ENCODE results near the gene SPATC1L. TPM values are rescaled to one million over a fixed set of nuclear protein-coding genes. Genes with fewer than 3 reads are reported as not detected.

SPATC1L gene
- total RNA-seq, 3 donors from 2014 or later, result 6.8 to 17.5 (median 10.6) TPM

DNA sequence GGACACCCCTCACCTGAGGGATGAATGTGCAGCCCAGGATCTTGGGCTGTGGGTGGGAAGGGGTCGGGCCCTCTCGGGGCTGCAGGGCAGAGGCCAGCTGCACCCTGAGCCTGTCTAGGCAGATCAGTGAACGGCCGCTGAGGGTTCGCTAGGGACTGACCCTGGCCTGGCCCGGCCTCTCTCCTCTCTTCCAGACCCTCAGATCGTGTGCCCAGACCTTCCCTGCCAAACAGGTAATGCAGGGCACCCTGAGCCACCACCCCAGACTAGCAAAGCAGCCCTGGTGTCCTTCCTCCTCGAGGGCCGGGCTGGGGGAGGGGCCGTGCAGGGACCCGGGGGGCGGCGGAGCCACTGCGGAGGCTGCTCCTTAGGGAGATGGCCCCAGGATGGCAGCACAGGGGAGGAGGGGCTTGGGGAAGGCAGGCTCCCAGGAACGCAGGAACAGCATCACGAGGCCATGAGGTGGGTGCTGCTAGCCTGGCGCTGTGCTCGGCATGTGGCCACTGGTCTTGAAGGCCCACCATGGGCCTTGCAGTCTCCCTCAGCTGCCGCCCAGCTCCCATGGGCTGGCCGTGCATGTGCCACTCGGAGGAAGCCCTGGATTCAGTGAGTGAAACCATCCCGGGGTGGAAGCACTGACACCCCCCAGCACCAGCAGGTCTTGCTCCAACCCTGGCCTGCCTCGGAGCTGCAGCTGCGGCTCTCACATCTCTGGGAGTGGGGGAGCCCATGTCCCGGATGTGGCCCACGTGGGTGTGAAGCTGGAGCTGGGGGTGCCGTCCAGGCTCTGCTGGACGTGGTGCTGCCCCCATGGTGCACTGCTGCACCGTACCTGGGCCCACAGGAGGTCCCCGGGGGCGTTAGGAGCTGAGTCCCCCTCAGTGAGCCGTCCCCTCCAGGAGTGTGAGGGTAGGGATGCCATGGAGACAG, 57.7 kb downstream of the SPATC1L start:
- Mint-ChIP-seq H3K36me3 (ENCODE audit: insufficient read depth) (no peaks in the 10 kb centered on the region), H3K27me3 (ENCODE audit: low read depth) (no peaks in the 10 kb centered on the region), H3K4me3 (no peak overlapping the region), H3K9me3 (no peaks in the 10 kb centered on the region), H3K4me1 (ENCODE audit: low read depth) (no peaks in the 10 kb centered on the region)
- peak in 1 of 2 donors; percentile 20 for ATAC-seq
- peak; percentile 3 for DNase-seq

DNA sequence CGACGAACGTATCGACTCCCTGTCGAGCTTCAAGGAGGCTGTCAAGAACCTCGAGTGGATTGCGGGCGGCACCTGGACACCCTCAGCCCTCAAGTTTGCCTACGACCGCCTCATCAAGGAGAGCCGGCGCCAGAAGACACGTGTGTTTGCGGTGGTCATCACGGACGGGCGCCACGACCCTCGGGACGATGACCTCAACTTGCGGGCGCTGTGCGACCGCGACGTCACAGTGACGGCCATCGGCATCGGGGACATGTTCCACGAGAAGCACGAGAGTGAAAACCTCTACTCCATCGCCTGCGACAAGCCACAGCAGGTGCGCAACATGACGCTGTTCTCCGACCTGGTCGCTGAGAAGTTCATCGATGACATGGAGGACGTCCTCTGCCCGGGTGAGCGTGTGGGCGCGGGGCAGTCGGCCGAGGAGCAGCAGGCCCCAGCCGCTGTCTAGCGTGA, 58.4 kb downstream of the SPATC1L start:
- no peaks in the 10 kb centered on the region for H3K4me1 Mint-ChIP-seq (ENCODE audit: low read depth)

DNA sequence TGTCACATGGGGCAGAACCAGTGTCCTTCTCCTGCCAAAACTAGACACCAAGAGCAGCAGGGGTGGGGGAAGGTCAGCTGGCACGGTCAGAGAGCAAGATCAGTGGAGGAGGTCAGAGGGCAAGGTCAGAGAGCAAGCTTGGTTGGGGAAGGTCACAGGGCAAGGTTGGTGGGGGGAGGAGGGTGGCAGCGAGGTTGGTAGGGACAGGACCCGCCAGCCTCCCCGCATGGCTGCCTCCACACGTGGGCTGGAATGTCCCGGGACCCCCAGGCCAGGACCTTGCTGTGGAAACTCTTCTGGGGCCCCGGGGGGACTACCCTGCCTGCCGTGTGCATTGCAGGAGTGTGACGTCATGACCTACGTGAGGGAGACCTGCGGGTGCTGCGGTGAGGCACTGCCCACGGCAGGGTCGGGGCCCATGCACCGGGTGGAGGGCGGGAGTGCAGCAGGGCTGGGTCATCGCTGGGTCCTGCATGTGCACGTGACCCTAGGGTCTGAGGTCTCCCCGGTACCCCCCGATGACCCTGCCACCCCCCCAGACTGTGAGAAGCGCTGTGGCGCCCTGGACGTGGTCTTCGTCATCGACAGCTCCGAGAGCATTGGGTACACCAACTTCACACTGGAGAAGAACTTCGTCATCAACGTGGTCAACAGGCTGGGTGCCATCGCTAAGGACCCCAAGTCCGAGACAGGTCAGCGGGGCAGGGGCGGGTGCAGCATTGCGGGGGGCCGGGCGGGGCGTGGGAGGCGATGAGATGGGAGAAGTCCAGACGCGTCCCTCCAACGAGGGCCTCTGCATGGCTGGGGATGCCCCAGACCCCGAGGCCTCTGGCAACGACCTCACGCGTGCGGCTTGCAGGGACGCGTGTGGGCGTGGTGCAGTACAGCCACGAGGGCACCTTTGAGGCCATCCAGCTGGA, 59.1 kb downstream of the SPATC1L start:
- Mint-ChIP-seq H3K4me1 (ENCODE audit: low read depth) (no peaks in the 10 kb centered on the region), H3K36me3 (ENCODE audit: insufficient read depth) (no peaks in the 10 kb centered on the region), H3K4me3 (no peak overlapping the region), H3K27me3 (ENCODE audit: low read depth) (no peaks in the 10 kb centered on the region), H3K9me3 (no peaks in the 10 kb centered on the region)
- no peak for ATAC-seq
- peak; percentile 2 for DNase-seq

More for the DNA sequence above, 58.4 kb downstream of the SPATC1L start:
- DNase-seq (peak; percentile 3), ATAC-seq (no peak)
- H3K9me3 Mint-ChIP-seq, result no peaks in the 10 kb centered on the region
- no peaks in the 10 kb centered on the region for H3K36me3 Mint-ChIP-seq (ENCODE audit: insufficient read depth)
- H3K4me3 Mint-ChIP-seq, result no peak overlapping the region
- no peaks in the 10 kb centered on the region for H3K27me3 Mint-ChIP-seq (ENCODE audit: low read depth)

DNA sequence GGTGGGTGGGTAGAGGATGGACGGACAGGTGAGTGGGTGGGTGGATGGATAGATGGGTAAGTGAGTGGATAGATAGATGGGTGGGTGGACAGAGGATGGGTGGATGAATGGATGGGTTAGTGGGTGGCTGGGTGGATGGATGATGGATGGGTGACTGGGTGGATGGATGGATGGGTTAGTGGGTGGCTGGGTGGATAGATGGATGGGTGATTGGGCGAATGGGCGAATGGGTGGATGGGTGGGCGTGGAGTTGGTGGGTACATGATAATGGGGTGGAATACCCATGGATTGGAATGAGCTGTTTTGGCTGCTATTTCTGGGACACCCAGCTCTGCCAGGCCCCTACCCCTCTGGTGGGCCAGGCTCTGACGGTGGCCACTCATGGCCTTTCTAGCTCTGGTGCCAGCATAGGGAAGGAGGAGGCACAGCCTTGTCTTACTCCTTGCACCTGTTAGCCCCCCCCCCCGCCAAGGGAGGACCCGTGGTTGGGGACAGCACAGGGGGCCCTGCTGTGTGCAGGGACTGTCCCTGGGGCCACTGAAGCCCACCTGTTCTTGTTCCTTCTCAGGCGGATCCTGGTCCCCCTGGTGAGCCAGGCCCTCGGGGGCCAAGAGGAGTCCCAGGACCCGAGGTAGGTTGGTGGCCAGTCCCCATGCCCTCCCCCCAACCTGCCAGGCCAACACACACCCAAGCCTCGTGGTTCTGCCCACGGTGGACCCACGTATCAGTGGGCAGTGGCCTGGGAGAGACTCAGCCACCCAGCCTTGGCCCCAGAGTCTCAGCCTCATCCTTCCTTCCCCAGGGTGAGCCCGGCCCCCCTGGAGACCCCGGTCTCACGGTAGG, 60.0 kb downstream of the SPATC1L start:
- no peaks in the 10 kb centered on the region for H3K4me1 Mint-ChIP-seq (ENCODE audit: low read depth)
- no peaks in the 10 kb centered on the region for H3K36me3 Mint-ChIP-seq (ENCODE audit: insufficient read depth)
- DNase-seq, result peak; percentile 3
- no peak for ATAC-seq
- H3K27me3 Mint-ChIP-seq (ENCODE audit: low read depth), result no peaks in the 10 kb centered on the region
- no peak overlapping the region for H3K4me3 Mint-ChIP-seq
- no peaks in the 10 kb centered on the region for H3K9me3 Mint-ChIP-seq

DNA sequence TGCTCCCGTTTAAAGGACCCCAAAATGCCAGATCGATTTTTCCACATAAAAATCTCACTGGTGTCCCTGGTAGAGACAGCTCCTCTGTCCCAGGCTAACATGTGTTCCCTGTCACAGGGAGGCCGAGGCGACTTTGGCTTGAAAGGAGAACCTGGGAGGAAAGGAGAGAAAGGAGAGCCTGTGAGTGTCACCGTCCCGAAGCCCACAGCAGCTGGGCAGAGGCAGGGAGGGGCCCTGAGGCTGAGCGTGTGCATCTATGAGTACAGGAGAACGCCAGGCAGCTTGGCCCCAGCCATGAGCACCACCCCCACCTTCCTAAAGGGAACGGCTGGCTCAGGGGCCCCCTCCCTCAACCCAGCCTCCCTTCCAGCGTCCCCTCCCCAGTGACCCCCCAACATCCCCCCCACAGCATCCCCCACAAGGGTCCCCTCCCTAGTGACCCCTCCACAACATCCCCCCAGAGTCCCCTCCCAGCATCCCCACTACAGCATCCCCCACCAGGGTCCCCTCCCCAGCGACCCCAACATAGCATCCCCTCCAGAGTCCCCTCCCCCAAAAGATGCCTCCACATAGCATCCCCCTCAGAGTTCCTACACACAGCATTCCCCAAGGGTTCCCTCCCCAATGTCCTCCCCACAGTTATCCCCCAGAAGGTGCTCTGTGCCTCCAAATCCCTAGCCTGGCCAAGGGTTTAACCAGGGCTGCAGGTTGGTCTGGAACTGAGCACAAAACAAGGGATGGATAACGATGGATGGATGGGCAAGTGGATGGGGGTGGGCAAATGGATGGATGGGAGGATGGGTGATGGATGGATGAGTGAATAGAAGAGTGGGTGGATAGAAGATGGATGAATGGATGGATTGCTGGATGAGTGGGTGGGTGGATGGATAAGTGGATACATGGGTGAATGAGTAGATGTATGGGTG, 61.2 kb downstream of the SPATC1L start:
- H3K4me1 Mint-ChIP-seq (ENCODE audit: low read depth), result no peaks in the 10 kb centered on the region
- no peaks in the 10 kb centered on the region for H3K27me3 Mint-ChIP-seq (ENCODE audit: low read depth)
- H3K4me3 Mint-ChIP-seq, result no peak overlapping the region
- DNase-seq (peak; percentile 2), ATAC-seq (no peak)
- no peaks in the 10 kb centered on the region for H3K36me3 Mint-ChIP-seq (ENCODE audit: insufficient read depth)
- H3K9me3 Mint-ChIP-seq, result no peaks in the 10 kb centered on the region

DNA sequence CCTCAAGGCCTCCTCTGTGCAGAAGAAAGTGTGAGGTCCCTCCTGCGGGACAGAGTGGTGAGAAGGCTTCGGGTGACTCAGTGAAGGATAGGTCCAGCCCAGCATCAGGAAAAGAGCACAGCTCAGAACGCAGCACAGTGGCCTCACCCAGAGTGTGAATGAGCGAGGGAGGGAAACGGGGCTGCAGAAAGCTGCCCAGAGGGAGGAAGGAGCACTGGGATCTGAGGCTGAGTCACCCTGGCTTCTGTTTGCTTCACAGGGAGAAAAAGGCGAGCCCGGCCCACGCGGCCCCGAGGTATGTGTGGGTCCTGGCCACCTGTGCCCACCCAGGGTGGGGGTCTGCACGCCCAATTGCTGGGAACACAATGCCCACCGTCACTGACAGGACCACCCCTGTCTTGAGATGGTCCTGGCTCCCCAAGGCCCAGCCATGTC, 62.0 kb downstream of the SPATC1L start:
- ATAC-seq (no peak), DNase-seq (peak; percentile 1)
- Mint-ChIP-seq H3K36me3 (ENCODE audit: insufficient read depth) (no peaks in the 10 kb centered on the region), H3K27me3 (ENCODE audit: low read depth) (no peaks in the 10 kb centered on the region), H3K9me3 (no peaks in the 10 kb centered on the region), H3K4me1 (ENCODE audit: low read depth) (no peaks in the 10 kb centered on the region), H3K4me3 (no peak overlapping the region)

DNA sequence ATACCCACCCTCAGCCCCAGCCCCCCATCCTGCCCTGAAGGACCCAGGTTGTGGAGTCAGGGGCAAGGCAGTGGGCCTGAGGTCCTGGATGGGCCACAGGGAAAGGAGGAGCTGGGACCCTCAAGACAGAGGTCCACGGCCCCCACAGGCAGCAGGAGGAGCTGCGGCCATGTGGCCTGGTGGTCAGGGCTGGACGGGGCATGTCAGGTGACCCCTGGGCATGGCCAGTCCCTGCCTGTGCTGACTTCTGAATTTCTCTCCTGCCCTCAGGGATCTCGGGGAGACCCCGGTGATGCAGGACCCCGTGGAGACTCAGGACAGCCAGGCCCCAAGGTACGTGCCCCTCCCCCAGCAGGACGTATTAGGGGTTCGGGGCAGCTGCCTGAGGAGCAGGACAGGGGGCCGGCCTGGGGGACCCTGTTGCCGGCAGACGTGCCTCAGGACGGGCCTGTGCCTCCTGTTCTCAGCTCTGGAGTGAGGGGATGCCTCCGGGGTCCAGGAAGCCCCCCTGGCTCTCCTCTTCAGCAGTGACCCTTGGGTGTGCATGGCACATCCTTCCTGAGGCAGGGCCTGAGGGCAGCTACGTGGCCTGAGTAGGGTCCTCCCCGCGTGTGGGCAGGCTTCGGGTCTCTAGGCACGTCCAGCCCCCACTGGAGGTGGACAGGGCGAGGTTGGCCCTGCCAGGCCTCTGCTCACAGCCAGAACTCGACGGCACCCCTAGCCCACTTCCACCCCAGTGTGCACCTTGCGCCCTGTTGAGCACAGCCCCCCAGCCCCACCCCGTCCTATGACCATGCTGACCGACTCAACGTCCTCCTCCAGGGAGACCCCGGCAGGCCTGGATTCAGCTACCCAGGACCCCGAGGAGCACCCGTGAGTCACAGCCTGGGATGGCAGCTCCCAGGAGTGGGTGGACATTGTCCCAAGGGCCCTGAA, 62.7 kb downstream of the SPATC1L start:
- peak; percentile 3 for DNase-seq
- H3K36me3 Mint-ChIP-seq (ENCODE audit: insufficient read depth), result no peaks in the 10 kb centered on the region
- no peak for ATAC-seq
- no peaks in the 10 kb centered on the region for H3K27me3 Mint-ChIP-seq (ENCODE audit: low read depth)
- H3K9me3 Mint-ChIP-seq, result no peaks in the 10 kb centered on the region
- no peak overlapping the region for H3K4me3 Mint-ChIP-seq
- H3K4me1 Mint-ChIP-seq (ENCODE audit: low read depth), result no peaks in the 10 kb centered on the region

DNA sequence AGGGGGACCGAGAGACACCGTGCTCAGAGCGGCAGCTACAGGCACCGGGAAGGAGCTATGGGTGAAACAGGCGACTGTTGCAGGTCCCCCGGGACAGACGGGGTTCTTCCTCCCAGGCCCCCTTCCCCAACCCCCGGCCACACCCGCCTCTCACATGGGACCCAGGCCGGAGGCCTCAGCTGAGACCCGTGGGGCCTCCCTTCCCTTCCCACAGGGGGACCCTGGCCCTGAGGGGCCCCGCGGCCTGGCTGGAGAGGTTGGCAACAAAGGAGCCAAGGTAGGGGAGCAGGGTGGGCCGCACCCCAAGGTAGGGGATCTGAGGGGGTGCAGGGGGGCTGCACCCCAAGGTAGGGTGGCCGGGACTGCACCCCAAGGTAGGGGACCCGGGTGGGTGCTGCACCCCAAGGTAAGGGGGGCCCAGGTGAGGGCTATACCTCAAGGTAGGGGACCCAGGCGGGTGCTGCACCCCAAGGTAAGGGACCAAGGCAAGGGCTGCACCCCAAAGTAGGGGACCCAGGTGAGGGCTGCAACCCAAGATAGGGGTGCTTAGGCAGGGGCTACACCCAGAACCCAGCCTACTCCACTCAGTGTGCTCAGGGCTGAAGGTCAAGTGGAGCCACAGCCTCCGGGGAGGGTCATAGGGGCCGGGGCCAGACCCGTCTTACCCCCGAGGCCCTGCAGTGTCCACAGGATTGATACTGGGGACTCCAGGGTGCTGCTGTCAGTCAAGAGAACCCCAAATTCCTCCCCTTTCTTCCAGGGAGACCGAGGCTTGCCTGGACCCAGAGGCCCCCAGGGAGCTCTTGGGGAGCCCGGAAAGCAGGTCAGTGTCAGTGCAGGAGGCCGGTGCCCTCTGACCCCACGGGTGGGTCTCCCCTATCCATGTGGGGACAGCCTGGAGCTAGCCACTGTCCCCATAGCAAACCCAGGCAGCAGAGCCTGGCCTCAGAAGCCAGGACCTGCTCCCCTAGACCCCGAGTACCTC, 63.7 kb downstream of the SPATC1L start:
- H3K27me3 Mint-ChIP-seq (ENCODE audit: low read depth), result no peaks in the 10 kb centered on the region

DNA sequence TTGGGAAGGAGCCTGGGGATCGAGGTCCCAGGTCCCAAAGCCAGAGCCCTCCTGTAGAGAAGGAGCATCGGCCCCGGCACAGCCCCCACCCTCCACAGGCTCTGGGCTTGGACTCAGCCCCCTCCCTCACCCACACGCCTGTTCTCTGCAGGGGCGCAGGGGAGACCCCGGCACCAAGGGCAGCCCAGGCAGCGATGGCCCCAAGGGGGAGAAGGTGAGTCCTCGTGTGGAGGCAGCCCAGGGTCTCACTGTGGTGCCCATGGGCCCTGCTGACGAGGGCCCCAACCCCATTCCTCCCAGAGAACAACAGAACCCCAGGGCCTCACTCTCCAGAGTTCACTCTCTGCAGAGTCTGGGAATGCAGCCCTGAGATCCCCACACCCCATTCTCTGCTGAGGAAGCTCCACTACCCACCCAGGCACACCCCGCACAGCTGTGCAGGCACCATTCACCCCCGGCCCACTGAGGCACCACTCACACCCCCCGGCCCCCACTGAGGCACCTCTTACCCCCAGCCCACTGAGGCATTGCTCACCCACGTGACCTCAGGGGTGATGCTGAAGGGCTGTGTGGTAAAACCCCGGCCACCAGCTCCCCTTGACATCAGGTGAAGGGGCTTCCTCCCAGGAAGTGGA, 64.5 kb downstream of the SPATC1L start:
- no peaks in the 10 kb centered on the region for H3K4me1 Mint-ChIP-seq (ENCODE audit: low read depth)
- ATAC-seq (no peak), DNase-seq (no peak)
- no peaks in the 10 kb centered on the region for H3K9me3 Mint-ChIP-seq
- H3K27me3 Mint-ChIP-seq (ENCODE audit: low read depth), result no peaks in the 10 kb centered on the region
- no peak overlapping the region for H3K4me3 Mint-ChIP-seq
- H3K36me3 Mint-ChIP-seq (ENCODE audit: insufficient read depth), result no peaks in the 10 kb centered on the region

More for the DNA sequence above, 63.7 kb downstream of the SPATC1L start:
- Mint-ChIP-seq H3K4me3 (no peak overlapping the region), H3K36me3 (ENCODE audit: insufficient read depth) (no peaks in the 10 kb centered on the region), H3K9me3 (no peaks in the 10 kb centered on the region), H3K4me1 (ENCODE audit: low read depth) (no peaks in the 10 kb centered on the region)
- no peak for ATAC-seq
- peak; percentile 3 for DNase-seq

DNA sequence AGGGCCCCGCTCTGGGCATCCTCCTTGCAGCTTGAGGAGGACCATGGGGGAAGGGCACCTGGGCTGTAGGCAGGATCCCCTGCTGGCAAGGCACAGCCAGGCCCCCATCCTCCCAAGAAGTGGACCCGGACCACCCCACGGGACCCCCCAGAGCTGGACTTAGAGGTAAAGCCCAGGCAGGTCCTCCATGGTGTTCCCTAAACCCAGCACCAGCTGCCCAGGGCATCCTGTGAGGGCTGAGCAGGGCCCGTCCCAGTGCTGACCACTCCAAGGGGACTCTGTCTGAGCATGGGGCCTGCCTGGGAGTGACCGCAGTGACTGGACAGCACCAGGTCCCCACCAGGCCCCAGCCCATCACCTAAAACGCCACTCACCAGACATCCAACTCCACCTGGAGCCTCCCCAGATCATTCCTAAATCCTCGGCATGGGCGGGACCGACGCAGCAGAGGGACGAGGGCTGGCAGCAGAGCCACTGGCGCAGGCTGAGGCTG, 65.1 kb downstream of the SPATC1L start:
- Mint-ChIP-seq H3K36me3 (ENCODE audit: insufficient read depth) (no peaks in the 10 kb centered on the region), H3K4me3 (no peak overlapping the region), H3K27me3 (ENCODE audit: low read depth) (no peaks in the 10 kb centered on the region), H3K4me1 (ENCODE audit: low read depth) (no peaks in the 10 kb centered on the region), H3K9me3 (no peaks in the 10 kb centered on the region)
- ATAC-seq (no peak), DNase-seq (peak; percentile 3)
